ENCODE data around the gene CTDSPL2.

- TF ChIP-seq CTCF (conservative IDR thresholded peaks at IDR 0.05 in 1 of 2, IDR thresholded peaks at IDR 0.05 in 1 of 2; ENCODE audit: low read depth in 1 of 2, low read length in 2 of 2): no peak
- TF ChIP-seq EZH2 (IDR thresholded peaks at IDR 0.05; ENCODE audit: low read length, missing control alignments): no peak
These were observed 110.4 kb downstream of the CTDSPL2 start for GRCh38 chr15:44537735-44538240.
